ENCODE data around the gene UBFD1.
"Not testable (repeated sequence)": the region's sequence is repeated elsewhere in the genome, so short reads cannot be mapped to it uniquely, and the experiment has no call there.

The UBFD1 gene

GRCh38 chr16:23567602-23568001 lies 10.1 kb downstream of the UBFD1 start:
- DNase-seq (ENCODE audit: low spot score): no peak

- no peak for DNase-seq (ENCODE audit: low spot score)
Observed at GRCh38 chr16:23570992-23571632, 13.6 kb downstream of the UBFD1 start.

GRCh38 chr16:23571895-23572294 lies 14.4 kb downstream of the UBFD1 start:
- no peak for DNase-seq (ENCODE audit: low spot score)

- DNase-seq (ENCODE audit: low spot score): no peak
Observed at GRCh38 chr16:23572394-23572793, 14.9 kb downstream of the UBFD1 start.

GRCh38 chr16:23573817-23574216 lies 16.3 kb downstream of the UBFD1 start:
- DNase-seq (ENCODE audit: low spot score): no peak

GRCh38 chr16:23575834-23576233 lies 18.3 kb downstream of the UBFD1 start:
- no peak for DNase-seq (ENCODE audit: low spot score)

GRCh38 chr16:23577493-23577892 lies 20.0 kb downstream of the UBFD1 start:
- no peak for DNase-seq (ENCODE audit: low spot score)

- no peak for DNase-seq (ENCODE audit: low spot score)
Observed at GRCh38 chr16:23578101-23578830, 20.7 kb downstream of the UBFD1 start.

GRCh38 chr16:23579371-23579770 lies 21.8 kb downstream of the UBFD1 start:
- DNase-seq (ENCODE audit: low spot score): no peak

- no peak for DNase-seq (ENCODE audit: low spot score)
Observed at GRCh38 chr16:23580391-23580790, 22.9 kb downstream of the UBFD1 start.

- DNase-seq (ENCODE audit: low spot score): no peak
Observed at GRCh38 chr16:23581764-23582163, 24.2 kb downstream of the UBFD1 start.

- DNase-seq (ENCODE audit: low spot score): not testable (repeated sequence)
Observed at GRCh38 chr16:23583271-23583670, 25.7 kb downstream of the UBFD1 start.

- no peak for DNase-seq (ENCODE audit: low spot score)
Observed at GRCh38 chr16:23584186-23585076, 26.9 kb downstream of the UBFD1 start.

GRCh38 chr16:23587726-23588125 lies 30.2 kb downstream of the UBFD1 start:
- no peak for DNase-seq (ENCODE audit: low spot score)

GRCh38 chr16:23590181-23590580 lies 32.7 kb downstream of the UBFD1 start:
- no peak for DNase-seq (ENCODE audit: low spot score)

GRCh38 chr16:23594186-23594585 lies 36.7 kb downstream of the UBFD1 start:
- no peak for DNase-seq (ENCODE audit: low spot score)

GRCh38 chr16:23595246-23595950 lies 37.9 kb downstream of the UBFD1 start:
- no peak for DNase-seq (ENCODE audit: low spot score)

GRCh38 chr16:23595951-23596720 lies 38.6 kb downstream of the UBFD1 start, which contains the start of gene NDUFAB1:
Gene NDUFAB1, minus strand, starts transcription at chr16:23596316. Its CDS starts 26 bp downstream, at chr16:23596290.
- peak; percentile 70 for DNase-seq (ENCODE audit: low spot score)

GRCh38 chr16:23597003-23597756 lies 39.7 kb downstream of the UBFD1 start:
- DNase-seq (ENCODE audit: low spot score): no peak

GRCh38 chr16:23607726-23608125 lies 50.2 kb downstream of the UBFD1 start:
- DNase-seq (ENCODE audit: low spot score): no peak

Data from COLO829 (cell line).